Activated gamma-delta T cell treated with anti-CD3 and anti-CD28 coated beads, Interleukin-2, amount 50 U/mL, for 16 hours (primary cell): ENCODE data around the gene CCR7.
"Not testable (repeated sequence)": the region's sequence is repeated elsewhere in the genome, so short reads cannot be mapped to it uniquely, and the experiment has no call there.

Source experiments
- DNase-seq: peaks from one replicate; pipeline ENCODE4 v3.0.0-alpha.2; 2020; ENCODE audit warnings: low read depth

Gene CCR7

DNA sequence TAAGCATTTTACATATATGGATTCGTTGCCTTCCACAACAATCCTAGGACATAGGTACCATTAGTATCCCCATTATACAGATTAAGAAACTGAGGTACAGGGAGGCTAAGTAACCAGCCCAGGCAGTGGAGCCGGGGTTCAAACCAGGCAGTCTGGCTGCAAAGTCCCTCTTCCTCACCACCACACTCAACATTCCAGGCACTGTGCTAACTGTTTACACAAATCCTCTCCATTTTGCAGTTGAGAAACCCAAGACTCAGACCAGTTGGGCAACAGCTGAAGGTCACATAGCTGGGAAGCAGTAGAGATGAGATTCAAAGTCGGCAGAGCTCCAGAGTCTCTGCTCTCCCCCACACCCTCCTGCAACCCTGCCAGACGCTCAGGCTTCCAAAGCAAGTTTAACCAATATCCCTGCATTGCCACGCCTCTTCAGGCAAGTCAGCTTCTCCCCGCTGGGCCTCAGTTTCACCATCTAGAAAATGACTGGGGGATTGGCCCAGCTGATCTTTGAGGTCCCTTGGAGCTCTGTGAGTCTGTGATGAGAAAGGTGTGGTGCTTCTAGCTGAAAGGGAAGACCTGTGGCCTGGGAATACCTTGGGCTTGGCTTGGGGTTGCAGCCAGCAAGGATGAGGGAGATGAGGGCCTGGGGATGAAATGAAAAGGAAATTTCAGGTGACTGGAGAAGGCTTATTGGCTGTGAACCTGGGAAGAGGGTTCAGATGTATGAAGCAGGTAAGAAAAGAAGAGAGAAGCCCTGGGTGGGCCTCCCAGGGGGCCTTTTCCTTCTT lies 14.0 kb downstream of the CCR7 start:
- DNase-seq = no peak

DNA sequence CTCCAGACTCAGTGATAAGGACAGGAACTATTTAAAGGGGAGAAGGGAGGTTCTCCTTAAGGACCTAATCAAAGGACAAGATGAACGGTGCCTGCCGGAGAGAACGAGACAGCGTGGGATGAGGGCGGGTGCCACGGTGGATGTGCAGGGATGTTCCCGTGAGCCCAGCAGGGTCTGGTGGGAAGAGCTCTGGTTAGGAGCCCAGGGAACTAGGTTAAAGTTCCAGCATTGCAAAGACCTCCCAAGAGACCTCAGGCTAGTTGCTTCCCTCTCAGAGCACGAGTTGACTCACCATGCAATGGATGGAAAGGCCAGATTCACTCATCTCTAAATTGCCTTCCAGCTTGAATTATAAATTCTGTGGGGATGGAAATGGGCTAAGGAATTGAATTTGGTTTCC lies 14.7 kb downstream of the CCR7 start:
- DNase-seq = no peak

DNA sequence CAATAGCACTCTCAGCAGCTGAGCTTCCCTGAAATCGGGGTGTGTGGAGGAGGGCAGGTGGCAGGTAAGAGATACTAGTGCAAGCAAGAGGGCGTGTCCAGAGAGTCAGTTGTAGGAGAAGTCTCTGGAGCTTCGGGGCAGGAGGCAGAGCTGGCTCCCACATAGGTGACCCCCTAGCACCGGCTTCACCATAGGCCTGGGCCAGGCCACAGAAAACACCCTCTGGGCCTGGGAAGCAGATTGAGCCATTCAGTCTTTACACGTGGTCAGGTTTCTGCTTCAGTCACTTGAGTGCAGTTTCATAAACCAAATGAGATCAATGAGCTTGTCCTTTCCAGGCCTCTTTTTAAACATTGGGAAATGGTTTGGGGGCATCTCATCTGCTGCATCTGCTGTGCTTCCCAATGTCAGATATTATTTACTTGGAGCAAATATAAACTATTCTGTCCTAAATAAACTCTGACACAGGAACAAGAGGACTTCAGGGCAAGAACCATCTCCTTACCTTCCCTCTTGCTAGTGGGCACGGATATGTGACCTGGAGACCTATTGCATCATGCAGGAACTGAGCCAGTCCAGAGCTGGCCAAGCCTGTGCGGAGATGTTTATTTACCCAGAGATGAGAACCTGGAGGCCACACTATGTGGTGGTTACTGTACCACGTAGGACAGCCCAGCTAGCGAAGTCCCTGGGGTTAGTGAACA lies 16.1 kb downstream of the CCR7 start:
- DNase-seq = no peak

DNA sequence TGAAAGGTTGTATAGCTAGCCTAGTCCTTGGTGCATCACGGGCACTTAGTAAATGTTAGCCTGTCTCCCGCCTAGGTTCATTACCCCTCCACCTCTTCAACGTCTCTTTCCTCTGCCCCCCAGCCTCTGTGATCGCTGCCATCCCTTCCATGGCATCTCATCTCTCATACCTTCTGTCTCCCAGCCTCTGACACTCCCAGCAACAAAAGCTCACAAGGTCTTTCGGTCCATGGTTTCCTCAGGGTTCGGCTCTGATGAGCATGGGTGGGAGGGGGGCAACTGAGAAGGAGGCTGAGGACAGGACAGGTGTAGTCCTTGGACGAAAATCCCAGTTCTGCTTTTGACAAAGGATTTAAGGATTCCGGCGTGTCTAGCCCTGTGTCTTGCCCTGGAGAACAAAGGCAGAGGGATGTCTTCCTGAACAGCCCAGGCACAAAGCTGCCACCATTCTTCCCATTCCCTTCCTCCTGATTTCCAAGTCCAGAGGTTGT lies 16.7 kb downstream of the CCR7 start:
- no peak for DNase-seq

DNA sequence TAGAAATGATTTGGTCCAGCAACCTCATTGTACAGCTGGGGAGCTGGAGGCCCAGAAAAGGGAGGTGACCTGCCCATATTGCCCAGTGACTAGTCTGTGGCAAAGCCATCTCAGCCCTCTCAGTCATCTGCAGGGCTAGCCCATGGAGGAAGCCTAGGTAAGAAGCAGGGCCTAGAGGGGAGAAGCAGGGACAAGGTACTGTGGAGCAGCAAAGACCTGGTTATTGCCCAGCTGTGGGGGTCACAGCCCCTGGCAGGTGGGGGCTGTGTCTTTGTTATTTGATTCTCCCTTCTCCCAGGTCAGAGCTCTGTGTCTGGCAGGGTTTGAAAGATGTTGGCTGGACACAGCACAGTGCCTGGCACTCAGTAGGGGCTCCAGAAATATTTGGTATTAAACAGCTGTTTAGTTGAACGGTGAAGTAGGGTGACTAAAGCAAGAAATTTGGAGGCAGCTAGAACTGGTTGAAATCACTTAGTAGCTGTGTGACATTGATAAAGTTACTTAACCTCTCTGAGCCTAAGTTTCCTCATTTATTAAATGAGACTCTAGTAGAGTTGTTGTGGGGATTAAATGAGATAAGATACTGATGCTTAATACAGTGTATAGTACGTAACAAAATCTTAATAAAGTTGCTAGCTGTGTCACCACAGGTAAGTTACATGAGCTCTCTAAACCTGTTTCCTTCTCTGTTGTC lies 17.3 kb downstream of the CCR7 start:
- DNase-seq = no peak

DNA sequence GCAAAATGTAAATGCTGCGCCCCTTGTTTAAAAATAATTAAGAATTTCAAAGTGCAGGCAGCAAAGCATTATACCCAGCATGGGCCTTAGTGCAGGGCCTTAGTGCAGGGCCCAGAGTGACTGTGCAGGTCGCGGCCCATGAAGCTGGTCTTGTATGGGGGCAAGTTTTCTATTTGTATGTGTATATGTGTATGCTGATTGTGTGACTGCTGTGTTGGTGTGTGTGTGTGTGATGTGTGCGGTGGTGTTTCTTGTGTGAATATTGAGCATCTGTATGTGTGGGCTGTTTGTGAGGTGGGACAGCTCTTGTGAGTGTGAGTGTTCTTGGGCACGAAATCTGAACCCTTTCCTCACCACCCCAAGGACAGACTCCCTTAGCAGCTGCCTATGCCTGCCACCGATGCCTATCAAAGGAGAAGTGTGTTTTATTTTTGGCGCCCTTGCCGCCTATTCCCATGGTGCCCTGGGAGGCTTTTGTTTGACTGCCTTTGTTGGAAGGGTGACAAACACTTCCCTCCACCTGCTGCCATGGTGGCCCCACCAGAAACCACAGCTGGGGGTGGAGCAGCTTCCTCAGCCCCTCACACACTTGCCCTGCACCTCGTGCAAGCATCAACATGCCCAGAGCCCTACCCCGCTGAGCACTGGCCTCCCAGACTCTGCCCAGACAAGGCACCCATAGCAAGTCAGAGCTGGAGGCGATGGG lies 18.0 kb downstream of the CCR7 start:
- peak; percentile 63 for DNase-seq

DNA sequence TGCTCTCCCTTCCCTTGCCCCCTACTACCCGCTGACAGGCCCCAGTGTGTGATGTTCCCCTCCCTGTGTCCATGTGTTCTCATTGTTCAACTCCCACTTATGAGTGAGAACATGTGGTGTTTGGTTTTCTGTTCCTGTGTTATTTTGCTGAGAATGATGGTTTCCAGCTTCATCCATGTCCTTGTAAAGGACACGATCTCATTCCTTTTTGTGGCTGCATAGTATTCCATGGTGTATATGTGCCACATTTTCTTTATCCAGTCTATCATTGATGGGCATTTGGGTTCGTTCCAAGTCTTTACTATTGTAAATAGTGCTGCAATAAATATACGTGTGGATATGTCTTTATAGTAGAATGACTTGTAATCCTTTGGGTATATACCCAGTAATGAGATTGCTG lies 18.8 kb downstream of the CCR7 start:
- not testable (repeated sequence) for DNase-seq

DNA sequence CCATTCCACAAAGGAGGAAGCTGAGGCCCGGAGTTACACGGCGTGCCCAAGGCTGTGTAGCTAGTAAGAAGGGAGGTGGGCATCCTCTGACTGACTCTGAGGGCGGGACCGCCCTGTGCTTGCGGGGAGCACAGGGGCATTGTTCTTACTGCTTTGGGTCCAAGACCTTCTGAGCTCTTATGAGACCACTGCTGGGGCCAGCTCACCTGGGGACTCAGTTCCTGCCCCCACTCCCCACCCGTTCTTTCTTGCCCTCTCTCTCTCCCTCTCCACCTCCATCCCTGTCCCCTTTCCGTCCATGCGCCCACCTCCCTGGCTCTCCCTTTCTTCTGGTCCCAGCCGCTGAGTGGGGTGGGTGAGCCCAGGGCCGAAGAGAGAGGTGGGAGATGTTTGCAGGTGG lies 19.6 kb downstream of the CCR7 start:
- DNase-seq = no peak

DNA sequence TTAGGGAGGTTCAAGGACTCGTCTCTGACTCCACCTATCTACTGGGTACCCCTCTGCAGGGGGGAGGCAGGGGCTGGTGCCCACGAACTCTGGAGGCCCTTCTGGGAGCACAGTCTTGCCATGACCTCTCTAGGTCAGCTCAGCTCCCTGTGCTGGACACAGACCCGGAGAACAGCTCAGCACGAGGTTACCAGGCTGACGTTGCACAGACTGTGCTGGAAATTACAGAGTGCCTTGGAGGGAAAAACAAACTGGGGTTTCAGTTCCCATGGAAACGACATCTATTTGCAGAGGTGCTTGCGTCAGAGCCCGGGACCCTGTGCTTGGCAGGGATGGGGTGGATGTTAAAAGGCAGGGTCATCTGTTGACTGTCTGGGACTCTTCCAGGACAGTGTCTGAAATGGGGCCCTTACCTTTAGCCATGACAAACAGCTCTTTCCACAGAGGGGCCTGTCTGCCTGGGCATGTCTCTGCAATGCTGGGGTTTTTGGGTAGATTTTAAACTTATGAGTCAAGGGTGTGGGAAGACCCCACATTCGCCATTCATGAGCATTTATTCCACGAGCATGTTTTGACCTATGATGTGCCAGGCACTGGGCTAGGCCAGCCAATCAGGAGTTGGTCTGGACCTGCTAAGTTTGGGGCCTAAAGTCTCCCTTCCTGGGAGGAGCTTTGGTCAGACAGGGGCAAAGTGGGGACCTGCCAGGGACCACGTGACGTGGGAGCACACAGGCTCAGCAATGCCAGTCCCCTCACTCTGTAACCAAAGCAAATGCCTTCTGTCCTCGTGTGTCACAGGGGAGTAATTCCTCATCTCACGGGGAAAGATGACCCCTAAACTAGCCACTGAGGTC lies 22.5 kb downstream of the CCR7 start:
- DNase-seq = no peak

DNA sequence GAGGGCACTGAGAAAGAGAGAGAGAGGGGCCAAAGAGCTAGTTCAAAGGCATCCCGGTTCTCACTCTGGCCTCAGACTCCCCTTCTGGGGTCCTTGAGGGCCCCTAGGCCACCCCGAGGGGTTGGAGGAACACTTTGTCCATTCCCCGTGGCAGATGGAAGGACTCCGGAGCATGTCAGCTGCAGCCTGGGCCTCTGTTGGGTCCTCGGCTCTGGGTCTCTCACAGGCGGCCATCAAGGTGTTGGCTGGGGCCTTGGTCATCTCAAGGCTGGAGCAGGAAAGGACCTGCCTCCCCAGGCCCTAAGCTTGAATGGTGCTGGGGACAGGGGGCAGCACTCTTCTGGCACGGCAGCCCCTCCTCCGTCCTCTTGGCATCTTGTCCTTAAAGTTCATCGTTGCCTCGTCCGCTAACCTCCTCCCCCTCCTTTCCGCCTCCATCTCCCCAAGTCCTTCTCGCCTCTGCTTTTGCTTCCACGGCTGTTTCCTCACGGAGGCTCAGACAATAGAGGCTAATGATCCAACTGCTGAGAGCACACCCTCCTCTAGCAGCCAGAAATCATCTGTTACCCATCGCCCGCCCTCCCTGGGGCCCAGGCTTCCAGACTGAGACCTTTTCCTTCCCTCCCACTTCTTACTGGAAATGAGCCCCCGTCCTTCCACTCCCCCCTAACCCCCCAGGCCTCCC lies 23.3 kb downstream of the CCR7 start:
- DNase-seq = no peak

DNA sequence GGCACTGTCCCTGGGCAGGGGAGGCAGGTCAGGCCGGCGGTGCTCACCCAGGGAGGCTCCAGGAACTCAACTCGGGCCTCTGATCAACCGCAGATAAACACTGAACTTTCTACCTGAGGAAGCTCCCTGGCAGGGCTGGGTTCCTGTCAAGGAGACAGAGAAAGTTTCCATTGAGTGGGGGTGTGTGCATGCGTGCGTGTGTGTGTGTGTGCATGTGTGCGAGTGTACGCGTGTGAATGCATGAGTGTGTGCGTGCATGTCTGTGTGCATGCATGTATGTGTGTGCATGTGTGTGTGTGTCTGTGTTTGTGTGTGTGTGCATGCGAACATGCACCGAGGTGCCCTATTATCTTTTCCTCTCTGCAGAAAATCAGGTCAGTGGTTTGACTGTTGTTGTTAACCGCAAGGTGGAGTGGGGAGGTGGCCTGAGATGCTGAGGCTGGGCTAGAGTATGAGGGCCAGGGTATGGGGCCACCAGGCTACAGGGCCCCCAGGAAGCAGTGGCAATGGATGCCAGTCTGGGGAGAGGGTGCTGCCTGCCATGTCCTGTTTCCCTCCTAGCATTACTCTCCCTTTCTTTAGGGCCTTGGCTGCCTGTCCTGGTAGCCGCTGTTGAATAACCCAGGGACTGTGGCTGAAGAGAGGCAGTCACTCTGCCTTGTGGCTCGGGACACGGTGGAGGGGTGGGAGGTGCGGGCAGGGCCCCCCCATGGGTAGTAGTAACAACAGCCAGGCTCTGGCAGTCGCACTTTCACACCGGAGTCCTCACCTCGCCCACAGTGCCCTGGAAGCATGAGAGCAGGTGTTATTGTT lies 24.0 kb downstream of the CCR7 start:
- peak; percentile 75 for DNase-seq

DNA sequence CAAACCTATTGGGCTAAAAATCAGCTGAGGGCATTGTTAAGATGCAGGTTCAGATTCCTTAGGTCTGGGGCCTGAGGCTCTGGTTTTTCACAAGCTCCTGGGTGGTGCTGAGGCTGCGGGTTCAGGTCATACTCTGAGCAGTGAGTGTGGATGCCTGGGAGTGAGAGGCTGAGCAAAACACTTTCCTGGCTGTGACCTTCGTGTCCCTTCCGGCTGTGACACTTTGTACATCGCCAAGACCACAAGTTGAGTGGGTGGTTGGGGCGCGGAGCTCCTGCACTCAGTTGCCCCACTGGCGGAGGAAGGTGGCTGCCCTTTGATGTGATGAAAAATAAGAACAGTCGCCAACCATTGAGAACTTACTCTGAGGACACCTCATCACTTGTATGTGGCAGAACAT lies 24.8 kb downstream of the CCR7 start:
- DNase-seq = peak; percentile 59

DNA sequence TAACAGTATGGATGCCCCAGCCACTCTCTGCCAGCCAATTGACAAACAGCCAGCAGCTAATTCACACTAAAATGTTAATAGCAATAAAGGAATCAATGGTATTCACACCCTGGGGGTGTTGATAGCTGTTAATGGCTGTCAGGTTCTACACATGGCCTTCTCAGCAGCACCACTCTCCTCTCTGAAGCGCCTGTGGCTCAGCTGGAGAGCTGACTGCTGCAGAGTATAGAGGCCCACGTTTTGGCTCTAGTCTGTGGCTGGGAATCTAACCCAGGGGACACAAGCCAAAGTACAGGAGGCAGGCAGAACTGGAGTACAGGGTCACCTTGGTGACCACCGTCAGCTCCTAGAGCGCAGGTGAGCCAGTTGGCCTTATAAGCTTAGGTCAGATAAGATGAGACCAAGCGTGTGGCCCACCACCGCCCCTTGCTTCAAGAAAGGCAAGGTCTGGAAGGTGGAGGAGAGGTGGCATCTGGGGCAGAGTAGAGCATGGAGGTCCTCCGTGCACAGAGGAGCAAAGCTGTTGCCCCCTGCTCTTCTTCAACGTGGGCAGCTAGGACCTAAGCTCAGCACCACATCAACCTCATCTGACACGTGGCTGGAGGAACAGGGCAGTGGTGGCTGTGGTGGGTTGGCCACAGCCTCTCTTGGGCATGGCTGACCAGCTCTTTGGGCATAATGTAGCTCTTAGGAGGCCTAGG lies 25.4 kb downstream of the CCR7 start:
- no peak for DNase-seq

DNA sequence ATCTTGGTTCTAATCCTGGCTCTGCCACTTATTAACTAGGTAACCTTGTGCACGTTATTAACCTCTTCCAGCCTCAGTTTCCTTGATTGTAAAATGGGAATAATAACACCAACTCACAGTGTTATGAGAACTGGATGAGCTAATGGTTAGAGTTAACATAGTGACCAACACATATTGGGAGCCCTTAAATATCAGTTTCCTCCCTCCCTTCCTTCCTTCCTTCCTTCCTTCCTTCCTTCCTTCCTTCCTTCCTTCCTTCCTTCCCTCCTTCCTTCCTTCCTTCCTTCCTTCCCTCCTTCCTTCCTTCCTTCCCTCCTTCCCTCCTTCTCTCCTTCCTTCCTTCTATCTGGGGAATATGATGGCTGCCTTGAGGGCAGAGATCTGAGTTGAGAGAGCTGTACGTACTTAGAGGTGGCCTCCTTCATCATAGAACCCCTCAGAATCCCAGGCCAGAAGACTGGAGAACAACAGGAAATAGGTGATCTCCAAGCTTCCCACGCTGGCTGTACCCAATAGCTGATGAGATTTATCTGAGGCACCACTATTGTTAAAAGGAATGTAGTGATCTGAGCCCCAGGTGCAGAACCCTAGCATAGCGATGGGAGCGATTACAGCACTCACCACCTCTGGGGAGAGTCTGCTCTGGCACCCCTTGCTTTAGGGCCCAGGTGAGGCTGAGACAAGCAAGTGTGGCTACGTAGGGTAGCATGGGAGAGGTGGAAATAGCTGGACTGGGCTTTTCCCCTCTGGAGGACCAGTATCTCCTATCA lies 26.2 kb downstream of the CCR7 start:
- no peak for DNase-seq

DNA sequence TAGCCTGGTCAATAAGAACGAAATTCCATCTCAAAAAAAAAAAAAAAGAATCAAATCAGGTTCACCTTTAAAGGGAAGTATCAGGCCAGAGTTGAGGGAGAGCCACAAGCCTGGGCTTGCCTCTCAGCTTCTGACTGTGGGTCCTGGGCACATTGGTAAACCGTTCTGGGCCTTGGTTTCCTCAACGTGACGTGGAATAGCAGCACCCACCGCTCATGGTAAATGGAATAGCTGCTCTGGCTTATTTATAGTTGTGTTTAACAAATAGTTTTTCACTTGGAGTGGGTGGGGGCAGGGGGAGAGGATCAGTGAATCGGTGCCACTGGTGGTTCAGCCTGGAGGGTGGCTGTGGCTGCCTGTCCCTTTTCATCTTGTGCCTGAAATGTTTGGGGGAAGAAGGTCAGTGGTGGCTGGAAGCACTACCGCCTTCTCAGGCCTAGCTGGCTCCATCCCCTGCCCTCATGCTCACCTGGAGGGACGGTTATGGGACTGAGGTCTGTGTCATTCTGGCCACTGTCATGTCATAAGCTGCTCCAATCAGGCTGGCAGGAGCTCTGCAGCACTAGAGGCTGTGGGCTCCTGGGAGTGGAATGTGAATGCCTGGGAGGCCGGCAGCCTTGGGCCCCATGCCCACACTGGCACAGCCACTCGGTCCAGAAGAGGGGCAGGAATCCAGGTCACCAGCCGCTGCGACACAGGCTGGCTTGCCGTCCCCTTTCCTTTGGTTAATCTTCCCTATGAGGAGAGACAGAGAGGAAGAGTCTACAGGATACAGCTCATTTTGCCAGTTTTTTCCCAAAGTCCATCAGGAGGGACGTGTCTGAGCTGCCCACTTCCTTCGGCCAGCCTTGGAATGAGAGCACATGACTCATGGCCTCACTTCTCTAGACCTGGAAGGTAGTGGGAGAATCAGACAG lies 27.0 kb downstream of the CCR7 start:
- DNase-seq = no peak

DNA sequence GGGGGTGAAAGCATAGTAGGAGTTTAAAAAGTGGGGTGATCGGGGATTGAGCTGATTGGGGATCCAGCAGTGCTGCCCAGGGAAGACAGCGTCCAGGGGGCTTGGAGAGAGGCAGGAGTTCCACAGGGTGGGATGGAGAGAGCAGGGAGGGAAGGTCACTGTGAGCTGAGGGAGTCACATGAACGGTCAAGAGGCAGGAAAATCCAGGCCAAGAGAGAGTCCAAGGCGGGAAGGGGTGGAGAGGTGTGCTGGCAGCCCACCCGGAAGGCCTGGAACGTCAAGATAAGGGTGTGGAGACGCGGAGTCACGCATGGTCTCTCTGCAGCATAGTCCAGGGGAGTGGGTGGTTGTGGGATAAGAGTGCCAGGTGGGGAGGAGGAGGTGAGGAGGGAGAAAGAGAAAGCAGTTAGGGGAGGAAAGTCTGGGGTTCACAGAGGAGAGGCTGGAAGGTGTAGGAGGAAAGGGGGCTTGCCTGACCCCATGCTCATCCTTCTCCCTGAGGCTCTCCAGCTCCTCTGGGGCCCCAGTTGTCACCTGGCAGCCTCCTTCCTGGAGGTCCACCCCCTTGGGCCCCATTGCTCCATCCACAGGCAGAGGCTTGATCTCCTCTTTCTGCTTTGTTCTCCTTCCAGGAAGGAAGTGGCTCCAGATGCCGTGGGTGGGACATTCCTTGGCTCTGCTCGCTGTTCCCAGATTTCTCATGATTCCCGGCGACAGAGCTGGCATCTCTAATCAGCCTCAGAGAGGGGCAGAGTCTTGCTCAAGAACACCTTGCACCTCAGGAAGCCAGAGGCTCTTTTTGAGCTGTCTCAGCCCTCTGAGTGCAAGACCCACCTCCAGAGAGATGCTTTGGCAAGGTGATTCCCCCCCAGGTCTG lies 28.7 kb downstream of the CCR7 start:
- no peak for DNase-seq
